GM18499 (cell line): ENCODE measurements around the gene CNGB1.
"Not testable (repeated sequence)": the region's sequence is repeated elsewhere in the genome, so short reads cannot be mapped to it uniquely, and the experiment has no call there.

Experiments used
- ATAC-seq: cut with Tn5 transposase; IDR thresholded peaks from one replicate; pipeline ENCODE4 v1.9.1; 2021; ENCODE audit warnings: moderate number of reproducible peaks; ENCODE audit not compliant: insufficient read depth, unreplicated experiment

The CNGB1 gene

GRCh38 chr16:57978070-57978465 lies 7.1 kb upstream of the CNGB1 start:
- ATAC-seq: not testable (repeated sequence)

GRCh38 chr16:57977418-57978069 lies 6.6 kb upstream of the CNGB1 start:
- no peak for ATAC-seq

- ATAC-seq: no peak
Observed at GRCh38 chr16:57976331-57976796, 5.4 kb upstream of the CNGB1 start.

DNA sequence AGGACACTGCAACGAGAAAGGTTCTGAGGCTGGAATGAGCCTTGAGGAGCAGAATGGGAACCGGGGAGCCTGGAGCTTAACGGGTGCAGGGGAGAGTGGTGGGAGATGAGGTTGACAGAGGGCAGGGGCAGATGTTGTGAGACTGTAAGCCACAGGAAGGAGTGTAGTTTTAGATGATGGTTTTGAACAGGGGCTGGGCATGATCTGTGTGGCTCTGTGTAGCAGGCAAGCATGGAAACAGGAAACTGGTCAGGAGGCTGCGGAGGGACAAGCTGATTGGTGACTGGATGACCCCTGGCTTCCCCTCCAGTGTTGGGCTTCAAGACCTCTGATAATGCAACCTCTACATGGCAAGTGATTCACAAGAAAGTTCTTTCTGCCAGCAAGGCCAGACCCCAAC lies 1.4 kb upstream of the CNGB1 start:
- no peak for ATAC-seq

DNA sequence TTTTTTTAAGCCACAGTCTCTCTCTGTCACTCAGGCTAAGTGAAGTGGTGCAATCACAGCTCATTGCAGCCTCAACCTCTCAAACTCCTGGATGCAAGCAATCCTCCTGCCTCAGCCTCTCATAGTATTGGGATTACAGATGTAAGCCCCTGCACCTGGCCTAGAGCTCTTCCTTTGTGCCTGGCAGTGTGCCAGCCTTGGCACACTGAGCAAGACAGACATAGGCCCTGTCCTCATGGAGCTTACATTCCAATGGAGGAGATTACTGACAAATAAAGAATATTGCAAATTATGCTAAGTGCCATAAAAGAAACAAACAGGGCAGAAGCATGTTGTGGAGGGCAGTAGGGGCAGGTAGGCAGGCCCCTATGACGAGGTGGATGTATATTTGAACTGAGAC lies 920 bp upstream of the CNGB1 start:
- no peak for ATAC-seq

DNA sequence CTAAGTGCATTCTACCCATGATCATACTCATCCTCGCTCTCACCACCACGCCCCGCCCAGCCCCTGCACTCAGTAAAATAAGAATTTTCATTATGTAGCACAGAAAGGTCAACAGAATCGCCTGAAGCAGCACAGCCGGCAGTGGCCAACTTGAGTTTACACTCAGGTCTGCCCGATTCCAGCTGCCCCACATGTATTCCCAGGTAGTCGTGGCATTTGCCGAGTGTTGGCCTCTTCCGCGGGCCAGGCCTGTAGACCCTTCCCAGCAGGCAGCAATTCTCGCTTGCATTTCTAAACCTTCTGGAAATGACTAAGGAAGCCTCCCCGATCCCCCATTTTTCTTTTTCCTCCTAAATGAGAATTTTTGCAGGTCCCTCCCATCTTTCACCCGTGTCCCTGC lies 609 bp downstream of the CNGB1 start:
- no peak for ATAC-seq

DNA sequence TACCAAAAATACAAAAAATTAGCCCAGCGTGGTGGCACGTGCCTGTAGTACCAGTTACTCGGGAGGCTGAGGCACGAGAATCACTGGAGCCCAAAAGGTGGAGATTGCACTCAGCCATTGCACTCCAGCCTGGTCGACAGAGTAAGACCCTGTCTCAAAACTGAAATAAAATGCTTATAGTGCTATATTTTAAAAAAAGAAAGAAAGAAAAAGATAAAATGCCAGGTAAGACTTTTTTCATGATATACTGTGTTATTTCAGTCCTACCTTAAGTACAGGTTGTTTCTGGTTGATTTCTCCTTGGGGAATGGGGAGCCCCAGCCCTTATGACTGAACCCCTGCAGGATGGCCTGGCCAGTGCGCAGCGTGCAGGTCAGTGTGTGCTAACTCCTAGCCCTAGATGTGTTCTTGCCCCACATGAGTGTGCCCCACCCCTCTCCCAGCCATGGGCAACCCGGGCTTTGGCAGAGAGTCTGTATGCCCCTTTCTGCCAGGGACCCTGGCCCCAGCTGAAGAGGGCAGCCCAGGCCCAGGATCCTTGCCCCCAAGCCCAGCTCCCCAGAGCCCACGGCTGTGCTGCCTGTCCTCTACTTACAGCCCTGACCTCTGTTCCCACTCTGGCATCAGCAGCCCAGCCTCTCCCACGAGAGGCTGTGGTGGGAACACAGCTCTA lies 1.3 kb downstream of the CNGB1 start:
- ATAC-seq: no peak

GRCh38 chr16:57967916-57968315 lies 3.0 kb downstream of the CNGB1 start:
- no peak for ATAC-seq

DNA sequence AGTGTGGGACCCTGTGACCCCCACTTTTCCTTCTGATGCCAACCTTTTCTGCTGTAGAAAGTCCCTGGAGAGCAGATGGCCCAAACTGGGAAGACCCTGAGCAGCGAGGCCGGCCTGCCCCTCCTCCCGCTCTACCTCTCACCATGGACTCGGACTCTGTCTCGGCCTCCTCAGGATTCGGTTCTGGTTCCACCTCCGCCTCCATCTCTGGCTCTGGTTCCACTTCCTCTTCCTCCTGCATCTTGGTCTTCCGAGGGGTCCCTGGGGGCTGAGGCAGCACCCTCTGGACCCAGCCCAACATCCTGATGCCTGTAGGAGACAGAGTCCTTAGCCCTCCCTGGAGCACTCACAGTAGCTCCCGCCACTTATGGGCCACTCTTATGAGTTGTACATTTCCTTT lies 3.9 kb downstream of the CNGB1 start:
- no peak for ATAC-seq

DNA sequence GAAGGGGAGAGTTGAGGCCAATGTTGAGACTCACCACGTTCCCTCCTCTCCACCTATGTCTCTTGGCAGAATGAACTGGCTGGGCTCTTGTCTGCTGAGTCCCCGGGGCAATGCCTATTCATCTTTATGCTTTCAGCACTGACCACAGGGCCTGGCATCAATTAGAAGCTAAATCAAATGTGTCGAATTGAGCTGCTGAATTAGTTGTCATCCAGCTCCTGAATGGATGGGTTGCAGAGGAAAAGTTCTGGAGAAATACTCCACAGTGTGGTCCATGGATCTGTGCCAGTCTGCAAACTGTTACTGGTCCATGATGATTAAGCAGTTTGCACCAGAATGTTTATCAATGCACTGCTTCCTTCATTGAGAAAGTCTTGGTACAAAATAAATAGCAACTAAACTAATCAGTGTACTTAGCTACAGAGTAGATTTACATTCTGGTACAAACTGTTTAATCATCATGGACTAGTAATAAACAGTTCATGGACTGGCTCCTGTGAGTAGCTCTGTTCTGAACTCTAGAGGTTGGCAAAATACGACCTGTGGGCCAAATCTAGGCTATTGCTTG lies 4.6 kb downstream of the CNGB1 start:
- no peak for ATAC-seq

GRCh38 chr16:57964157-57964700 lies 6.7 kb downstream of the CNGB1 start:
- ATAC-seq: no peak

GRCh38 chr16:57962756-57963155 lies 8.2 kb downstream of the CNGB1 start:
- ATAC-seq: no peak

DNA sequence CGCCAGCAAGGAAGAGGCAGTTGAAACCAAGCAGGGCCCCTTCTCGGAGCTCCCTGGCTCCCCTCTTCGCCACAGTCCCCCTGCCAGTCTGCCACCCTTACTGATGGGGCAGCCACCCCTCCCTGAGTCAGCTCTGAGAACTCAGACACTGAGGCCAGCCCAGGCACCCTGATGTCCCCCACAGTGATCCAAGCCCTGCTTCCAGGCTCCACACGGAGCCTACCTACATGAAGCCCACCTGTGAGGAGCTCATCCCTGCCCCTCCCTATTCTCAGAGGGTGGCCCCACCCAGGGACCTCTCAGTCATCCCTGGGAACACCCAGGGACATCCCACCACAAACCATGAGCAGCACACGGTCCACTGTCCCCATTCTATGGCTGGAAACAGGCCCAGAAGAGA lies 8.9 kb downstream of the CNGB1 start:
- ATAC-seq: no peak

DNA sequence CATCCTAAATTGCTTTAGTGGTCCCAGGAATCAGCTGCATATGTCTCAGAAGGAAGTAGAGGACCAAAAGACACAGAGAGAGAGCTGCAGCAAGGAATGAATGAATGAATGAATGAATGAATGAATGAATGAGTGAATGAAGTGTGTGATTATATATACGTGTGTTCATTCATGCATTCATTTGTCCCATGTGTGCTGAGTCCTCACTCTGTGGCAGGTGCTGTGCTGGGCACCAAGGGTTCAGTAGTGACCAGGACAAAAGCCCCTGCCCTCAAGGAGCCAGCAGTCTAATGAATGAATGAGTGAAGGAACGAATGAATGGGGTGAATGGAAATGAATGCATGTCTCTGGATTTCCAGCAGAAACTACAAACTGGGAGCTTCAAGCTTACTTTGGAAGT lies 9.4 kb downstream of the CNGB1 start:
- ATAC-seq: no peak

DNA sequence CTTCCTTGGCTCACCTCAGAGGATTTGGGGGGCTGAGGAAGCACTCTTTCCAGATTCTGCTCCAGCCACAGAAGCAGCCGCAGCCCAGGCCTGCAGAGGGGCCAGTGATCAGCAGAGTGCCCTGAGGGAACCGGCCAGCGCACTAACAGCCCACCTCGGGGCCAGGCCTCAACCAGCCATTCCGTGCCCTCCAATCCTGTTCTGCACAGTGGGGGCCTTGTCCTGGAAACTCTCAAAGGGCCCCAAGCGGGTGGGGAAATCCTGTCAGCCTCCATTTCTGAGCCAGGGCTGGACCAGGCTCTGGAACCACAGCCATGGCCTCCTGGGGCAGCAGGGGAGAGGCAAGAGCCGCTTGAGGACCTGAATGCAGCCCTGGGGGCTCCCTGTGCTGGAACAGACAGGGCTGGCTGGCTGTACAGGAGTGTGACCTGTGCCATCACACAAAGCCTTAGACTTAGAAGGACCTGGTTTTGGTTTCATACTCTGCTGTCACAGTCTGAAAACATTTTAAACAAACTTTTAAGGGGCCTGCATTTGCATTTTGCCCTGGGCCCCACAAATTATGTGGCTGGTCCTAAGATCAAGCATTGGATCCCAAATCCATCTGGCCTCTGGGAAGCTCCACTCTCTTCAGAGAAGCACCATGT lies 10.0 kb downstream of the CNGB1 start:
- ATAC-seq: no peak

- ATAC-seq: no peak
Observed at GRCh38 chr16:57960310-57960709, 10.6 kb downstream of the CNGB1 start.

- ATAC-seq: no peak
Observed at GRCh38 chr16:57959804-57960203, 11.1 kb downstream of the CNGB1 start.

DNA sequence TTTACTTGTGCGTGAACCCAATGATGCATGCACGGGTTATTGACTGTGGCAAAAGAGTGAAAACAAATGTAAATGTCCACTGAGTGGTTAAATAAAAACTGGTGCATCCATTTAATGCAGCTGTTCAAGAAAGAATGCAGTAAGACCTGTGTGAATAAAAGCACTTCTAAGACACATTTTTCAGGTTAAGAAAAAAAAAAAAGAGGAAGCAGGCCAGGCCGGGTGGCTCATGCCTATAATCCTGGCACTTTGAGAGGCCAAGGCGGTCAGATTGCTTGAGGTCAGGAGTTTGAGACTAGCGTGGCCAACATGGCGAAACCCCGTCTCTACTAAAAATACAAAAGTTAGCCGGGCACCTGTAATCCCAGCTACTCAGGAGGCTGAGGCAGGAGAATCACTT lies 11.8 kb downstream of the CNGB1 start:
- ATAC-seq: no peak

DNA sequence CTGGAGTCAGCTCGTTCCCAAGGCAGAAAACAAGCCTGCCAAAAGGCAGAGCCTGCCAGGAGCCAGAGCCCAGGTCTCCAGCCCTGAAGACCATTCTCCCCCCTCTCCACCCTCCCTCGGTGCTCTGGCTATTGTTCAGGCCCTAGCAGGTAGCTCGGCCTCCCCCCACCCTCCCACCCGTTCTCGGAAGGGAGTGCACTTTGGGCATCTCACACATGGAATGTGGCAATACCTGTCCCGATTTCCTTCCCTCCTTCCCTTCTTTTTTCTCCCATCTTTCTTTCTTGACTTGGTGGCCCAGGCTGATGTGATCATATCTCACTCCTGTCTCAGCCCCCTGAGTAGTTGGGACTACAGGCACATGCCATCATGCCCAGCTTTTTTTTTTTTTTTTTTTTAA lies 12.4 kb downstream of the CNGB1 start:
- no peak for ATAC-seq

DNA sequence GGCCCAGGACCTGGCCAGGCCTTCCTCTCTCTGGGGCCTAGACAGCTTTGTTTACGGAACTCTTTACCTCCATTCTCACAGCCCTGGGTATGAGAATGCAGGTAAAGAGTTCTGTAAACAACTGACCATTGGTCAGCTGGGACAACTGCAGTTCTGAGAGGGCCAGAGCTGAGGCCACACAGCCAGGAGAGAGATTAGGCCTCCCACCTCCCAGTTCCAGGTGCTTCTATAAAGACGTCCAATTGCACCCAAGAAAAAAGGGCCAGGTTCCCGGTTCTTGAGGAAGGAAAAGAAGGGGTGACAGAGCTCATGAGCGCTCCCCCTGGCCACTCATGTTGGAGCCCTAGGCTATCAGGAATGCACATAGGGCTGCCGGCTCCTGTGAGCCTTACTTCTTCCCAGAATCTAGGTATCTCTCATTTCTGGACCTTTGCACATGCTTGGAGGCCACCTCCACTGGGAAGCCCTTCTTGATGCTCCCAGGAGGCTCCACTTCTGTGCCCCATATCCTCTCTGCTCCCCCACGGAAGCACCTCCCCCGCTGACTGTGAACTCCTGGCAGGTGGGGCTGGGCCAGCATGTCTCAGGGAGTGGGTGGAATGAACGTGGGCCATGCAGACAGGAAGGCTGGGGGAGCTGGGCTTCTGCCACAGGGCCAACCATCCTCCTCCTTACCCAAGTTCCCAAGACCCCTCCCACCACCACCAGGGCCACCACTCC lies 13.1 kb downstream of the CNGB1 start:
- no peak for ATAC-seq
